ENCODE measurements around the gene USP7. TPM values are rescaled to one million over a fixed set of nuclear protein-coding genes. Genes with fewer than 3 reads are reported as not detected.
A peak's percentile ranks its signal among the peaks of the same experiment; 100 is the strongest.

The USP7 gene
- total RNA-seq, 1 donor from 2014 or later = 159 TPM

DNA sequence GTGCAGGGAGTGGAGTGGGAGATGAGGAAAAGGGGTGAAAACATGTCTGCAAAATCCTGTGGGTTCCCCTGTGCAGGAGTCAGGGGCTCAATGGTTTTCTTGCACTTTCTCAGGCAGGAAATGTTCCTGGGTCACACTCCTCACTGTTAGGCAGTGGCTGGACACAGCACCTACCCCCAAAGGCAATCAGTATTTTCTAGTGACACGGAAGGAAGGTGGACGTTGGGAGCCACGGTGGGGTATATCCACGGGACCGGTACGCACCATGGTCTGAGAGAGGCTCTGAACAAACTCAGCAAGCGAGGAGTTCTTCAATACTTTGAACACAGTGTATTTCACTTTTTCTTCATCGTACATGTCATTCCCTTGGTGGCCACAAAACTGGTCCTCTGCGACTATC lies 60.7 kb downstream of the USP7 start:
- H3K36me3 Mint-ChIP-seq (ENCODE audit: insufficient read depth) = peaks cover 48% of the 10 kb centered on the region
- TF ChIP-seq CTCF (IDR thresholded peaks at IDR 0.05; ENCODE audit: unreplicated experiment) = no peak
- no peak overlapping the region for H3K27ac Mint-ChIP-seq
- no peaks in the 10 kb centered on the region for H3K4me1 Mint-ChIP-seq (ENCODE audit: low read depth)
- H3K9me3 Mint-ChIP-seq (ENCODE audit: low read depth) = no peaks in the 10 kb centered on the region
- no peaks in the 10 kb centered on the region for H3K27me3 Mint-ChIP-seq
- no peak overlapping the region for H3K4me3 Mint-ChIP-seq (ENCODE audit: low read depth)
- no peak for DNase-seq (ENCODE audit: low spot score, unreplicated experiment)

- Mint-ChIP-seq H3K27me3 (no peaks in the 10 kb centered on the region), H3K36me3 (ENCODE audit: insufficient read depth) (peaks cover 40% of the 10 kb centered on the region), H3K9me3 (ENCODE audit: low read depth) (no peaks in the 10 kb centered on the region), H3K4me1 (ENCODE audit: low read depth) (no peaks in the 10 kb centered on the region), H3K27ac (peak overlapping the region; percentile 40), H3K4me3 (ENCODE audit: low read depth) (no peak overlapping the region)
- DNase-seq (ENCODE audit: low spot score, unreplicated experiment) = no peak
- no peak for TF ChIP-seq CTCF (IDR thresholded peaks at IDR 0.05; ENCODE audit: unreplicated experiment)
Observed at GRCh38 chr16:8901320-8901861, 62.3 kb downstream of the USP7 start.

DNA sequence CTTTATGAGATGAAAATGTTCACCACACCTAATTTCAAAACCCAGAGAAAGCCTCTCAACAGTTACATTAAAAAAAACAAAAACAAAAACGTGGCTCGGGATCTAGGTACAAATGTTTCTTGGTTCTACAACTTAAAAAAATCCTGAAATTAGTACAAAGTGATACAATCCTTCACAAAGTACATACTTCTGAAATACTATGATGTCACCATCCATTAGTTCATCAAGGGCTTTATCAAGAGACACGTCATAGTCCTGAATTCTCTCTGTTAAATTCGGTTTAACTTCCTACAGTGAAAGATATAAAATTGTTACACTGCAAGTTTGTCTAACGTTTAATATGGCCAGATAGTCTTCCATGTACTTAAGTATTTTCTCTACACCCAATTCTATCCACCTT lies 63.4 kb downstream of the USP7 start:
- H3K36me3 Mint-ChIP-seq (ENCODE audit: insufficient read depth) = peaks cover 36% of the 10 kb centered on the region
- peak overlapping the region; percentile 69 for H3K27ac Mint-ChIP-seq
- H3K27me3 Mint-ChIP-seq = no peaks in the 10 kb centered on the region
- no peaks in the 10 kb centered on the region for H3K9me3 Mint-ChIP-seq (ENCODE audit: low read depth)
- no peaks in the 10 kb centered on the region for H3K4me1 Mint-ChIP-seq (ENCODE audit: low read depth)
- no peak overlapping the region for H3K4me3 Mint-ChIP-seq (ENCODE audit: low read depth)
- DNase-seq (ENCODE audit: low spot score, unreplicated experiment) = no peak
- no peak for TF ChIP-seq CTCF (IDR thresholded peaks at IDR 0.05; ENCODE audit: unreplicated experiment)

DNA sequence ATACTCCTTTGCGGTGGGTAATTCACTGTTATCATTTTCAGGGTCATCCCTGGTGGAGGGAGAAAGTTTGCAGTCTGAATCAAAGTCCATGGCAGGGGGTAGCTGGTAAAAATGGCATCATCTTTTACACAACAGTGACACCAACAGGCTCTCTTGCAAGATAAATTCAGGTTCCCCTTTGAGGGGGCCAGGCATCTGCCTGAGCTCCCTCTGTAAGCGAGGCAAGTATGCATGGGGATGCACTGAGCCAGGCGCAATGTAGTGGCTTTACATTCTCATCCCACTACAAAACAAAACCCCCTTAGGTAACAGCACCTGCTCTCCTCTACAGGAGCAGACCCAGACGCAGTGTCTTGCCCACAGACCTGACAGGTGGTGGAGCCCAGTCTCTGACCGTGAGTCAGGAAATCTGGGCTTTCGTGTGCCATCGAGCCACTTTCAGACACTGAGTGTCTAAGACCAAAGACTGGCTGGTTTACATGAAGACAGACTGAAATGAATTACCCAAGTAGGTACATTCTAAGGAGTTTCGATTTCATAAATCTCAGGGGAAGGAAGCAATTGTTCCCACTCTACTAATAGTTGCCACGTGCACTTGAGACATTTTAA lies 63.9 kb downstream of the USP7 start:
- H3K27ac Mint-ChIP-seq = peak overlapping the region; percentile 69
- H3K4me3 Mint-ChIP-seq (ENCODE audit: low read depth) = no peak overlapping the region
- no peak for DNase-seq (ENCODE audit: low spot score, unreplicated experiment)
- peaks cover 35% of the 10 kb centered on the region for H3K36me3 Mint-ChIP-seq (ENCODE audit: insufficient read depth)
- no peaks in the 10 kb centered on the region for H3K9me3 Mint-ChIP-seq (ENCODE audit: low read depth)
- TF ChIP-seq CTCF (IDR thresholded peaks at IDR 0.05; ENCODE audit: unreplicated experiment) = no peak
- no peaks in the 10 kb centered on the region for H3K27me3 Mint-ChIP-seq
- no peaks in the 10 kb centered on the region for H3K4me1 Mint-ChIP-seq (ENCODE audit: low read depth)

DNA sequence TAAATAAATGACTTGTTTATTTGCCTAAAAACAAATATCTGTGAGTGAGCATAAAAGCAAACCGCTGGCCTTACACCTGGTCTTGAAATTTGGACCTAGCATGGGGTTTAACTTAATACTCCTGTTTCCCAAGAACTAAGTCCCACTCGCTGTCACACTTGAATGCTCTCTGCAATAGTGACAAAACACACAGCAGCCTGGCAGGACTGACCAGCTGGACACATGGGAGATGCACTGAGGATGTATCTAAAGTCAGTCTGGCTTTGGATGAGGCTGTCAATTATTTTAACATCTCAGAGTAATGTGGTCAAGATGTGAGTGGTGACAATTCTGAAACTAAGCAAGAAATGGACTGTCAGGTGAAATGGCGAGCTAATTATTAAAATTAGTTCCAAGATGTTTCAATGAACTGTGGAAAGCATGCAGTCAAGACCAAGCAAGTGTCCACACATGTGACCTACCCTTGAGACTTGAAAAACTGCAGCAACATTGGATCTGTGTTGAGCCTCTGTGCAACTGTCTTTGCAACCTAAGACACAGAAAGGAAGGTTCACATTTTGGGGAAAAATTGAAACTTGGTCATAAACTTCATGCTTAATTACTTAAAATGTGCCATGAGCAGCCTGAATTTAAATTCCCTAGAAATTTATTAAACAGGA lies 64.9 kb downstream of the USP7 start:
- H3K27me3 Mint-ChIP-seq = no peaks in the 10 kb centered on the region
- H3K4me3 Mint-ChIP-seq (ENCODE audit: low read depth) = no peak overlapping the region
- no peaks in the 10 kb centered on the region for H3K9me3 Mint-ChIP-seq (ENCODE audit: low read depth)
- no peaks in the 10 kb centered on the region for H3K4me1 Mint-ChIP-seq (ENCODE audit: low read depth)
- H3K27ac Mint-ChIP-seq = no peak overlapping the region
- peaks cover 33% of the 10 kb centered on the region for H3K36me3 Mint-ChIP-seq (ENCODE audit: insufficient read depth)
- no peak for TF ChIP-seq CTCF (IDR thresholded peaks at IDR 0.05; ENCODE audit: unreplicated experiment)
- DNase-seq (ENCODE audit: low spot score, unreplicated experiment) = no peak

Measured in progenitor cell of endocrine pancreas (in vitro differentiated cells).